CD14-positive monocyte (primary cell): ENCODE measurements around the gene ANKRD27. TPM values are rescaled to one million over a fixed set of nuclear protein-coding genes. Genes with fewer than 3 reads are reported as not detected.

ENCODE experiments used
- DNase-seq, 3 donors: peaks; one replicate each; pipeline ENCODE4 v3.0.0-alpha.2; 2011 to 2022
- H2AFZ ChIP-seq: 2 replicates; pipeline ENCODE4 v1.6.0; 2012; ENCODE audit warnings: mild to moderate bottlenecking, low read depth, low read length, inconsistent platforms; ENCODE audit not compliant: insufficient read depth, poor library complexity, severe bottlenecking
- H3K27ac ChIP-seq, 2 donors: 1 replicate in 1 of 2; 2 replicates in 1 of 2; pipeline ENCODE4 v1.5.1; 2012 to 2013; ENCODE audit warnings: low read length in 2 of 2, control low read depth in 1 of 2, inconsistent platforms in 1 of 2, low read depth in 1 of 2, mild to moderate bottlenecking in 1 of 2
- H3K27me3 ChIP-seq, 2 donors: one replicate each; pipeline versions ENCODE4 v1.6.0 to v1.6.1; 2011 to 2013; ENCODE audit warnings: low read length in 2 of 2; ENCODE audit not compliant: control insufficient read depth in 2 of 2, insufficient read depth in 2 of 2
- H3K36me3 ChIP-seq, 2 donors: replicated peaks in 1 of 2; 1 replicate in 1 of 2; 2 replicates in 1 of 2; pipeline versions ENCODE4 v1.5.1 to v1.6.1; 2012 to 2013; ENCODE audit warnings: low read length in 2 of 2, control low read depth in 1 of 2, inconsistent platforms in 1 of 2, mild to moderate bottlenecking in 1 of 2; ENCODE audit not compliant: insufficient read depth in 2 of 2, control insufficient read depth in 1 of 2
- H3K4me1 ChIP-seq, 2 donors: 1 replicate in 1 of 2; 2 replicates in 1 of 2; pipeline versions ENCODE4 v1.5.1 to v1.6.1; 2012 to 2013; ENCODE audit warnings: low read length in 2 of 2, control low read depth in 1 of 2, inconsistent platforms in 1 of 2, mild to moderate bottlenecking in 1 of 2, moderate library complexity in 1 of 2; ENCODE audit not compliant: insufficient read depth in 2 of 2, control insufficient read depth in 1 of 2
- H3K4me2 ChIP-seq: replicated peaks from 2 replicates; pipeline ENCODE3; 2012; ENCODE audit warnings: low read length, moderate library complexity, mild to moderate bottlenecking; ENCODE audit not compliant: poor library complexity, severe bottlenecking; ENCODE audit errors: extremely low read depth
- H3K4me3 ChIP-seq, 3 experiments: fragments of 200-600 bp in 1 of 3; sonication (generic) in 1 of 3; replicated peaks in 1 of 3; 1 replicate in 2 of 3; 2 replicates in 1 of 3; pipeline ENCODE4 v1.5.1; 2011 to 2013; ENCODE audit warnings: low read length in 3 of 3, mild to moderate bottlenecking in 3 of 3, control low read depth in 2 of 3, low read depth in 2 of 3, inconsistent platforms in 1 of 3, moderate library complexity in 1 of 3
- H3K79me2 ChIP-seq: 2 replicates; pipeline ENCODE4 v1.6.0; 2012; ENCODE audit warnings: mild to moderate bottlenecking, control low read depth, inconsistent platforms, low read length, moderate library complexity; ENCODE audit not compliant: insufficient read depth
- H3K9ac ChIP-seq: 2 replicates; pipeline ENCODE4 v1.6.0; 2017; ENCODE audit warnings: low read length, mild to moderate bottlenecking; ENCODE audit not compliant: insufficient read depth, poor library complexity, severe bottlenecking
- H3K9me3 ChIP-seq, 2 donors: replicated peaks in 1 of 2; 1 replicate in 1 of 2; 2 replicates in 1 of 2; pipeline versions ENCODE4 v1.5.1 to v1.6.1; 2012 to 2013; ENCODE audit warnings: low read length in 2 of 2, control low read depth in 1 of 2; ENCODE audit not compliant: control insufficient read depth in 1 of 2, insufficient read depth in 1 of 2
- H4K20me1 ChIP-seq: 2 replicates; pipeline ENCODE4 v1.6.0; 2012; ENCODE audit warnings: mild to moderate bottlenecking, low read length, control low read depth, moderate library complexity; ENCODE audit not compliant: insufficient read depth
- H3K27ac Mint-ChIP-seq, 7 donors: one replicate each; pipeline ENCODE4 v1.8.0; 2020; ENCODE audit warnings: mild to moderate bottlenecking in 7 of 7, mixed read lengths in 7 of 7, moderate library complexity in 6 of 7, inconsistent platforms in 2 of 7
- H3K27me3 Mint-ChIP-seq, 3 donors: one replicate each; pipeline ENCODE4 v1.8.0; 2021 to 2022; ENCODE audit warnings: low read depth in 3 of 3, mild to moderate bottlenecking in 3 of 3, mixed read lengths in 3 of 3, moderate library complexity in 3 of 3, inconsistent platforms in 1 of 3
- H3K36me3 Mint-ChIP-seq, 2 donors: one replicate each; pipeline ENCODE4 v1.8.0; 2020; ENCODE audit warnings: mixed read lengths in 2 of 2, inconsistent platforms in 1 of 2, mild to moderate bottlenecking in 1 of 2
- H3K4me1 Mint-ChIP-seq: one replicate; pipeline ENCODE4 v1.8.0; 2020; ENCODE audit warnings: mild to moderate bottlenecking, mixed read lengths
- H3K4me3 Mint-ChIP-seq, 2 donors: one replicate each; pipeline ENCODE4 v1.8.0; 2020; ENCODE audit warnings: mild to moderate bottlenecking in 2 of 2, mixed read lengths in 2 of 2, moderate library complexity in 1 of 2
- H3K9me3 Mint-ChIP-seq, 7 donors: one replicate each; pipeline ENCODE4 v1.8.0; 2020 to 2022; ENCODE audit warnings: mixed read lengths in 7 of 7, mild to moderate bottlenecking in 6 of 7, moderate library complexity in 6 of 7, inconsistent platforms in 2 of 7
- CTCF ChIP-seq: fragments of 200-600 bp; IDR thresholded peaks from one replicate; pipeline ENCODE4 v1.8.0; 2022; ENCODE audit warnings: antibody characterized with exemption, mild to moderate bottlenecking
- WGBS: methylation state at CpG from one replicate; pipeline ENCODE4 v1.1.5; 2013; ENCODE audit warnings: missing lambda C conversion rate; ENCODE audit not compliant: insufficient coverage; 5-methylcytosine and 5-hydroxymethylcytosine counted together
- intact Hi-C, 2 donors: fragments of 100-400 bp; cut with micrococcal nuclease; formaldehyde crosslinking; loops; one replicate each; pipeline versions ENCODE4 v1.15.0 to v1.15.1; 2023
- polyA plus RNA-seq, 3 donors: library from polyadenylated mRNA; depleted of rRNA in 1 of 3; unstranded in 2 of 3; stranded (reverse) in 1 of 3; fragments of 300-500 nt in 2 of 3; fragments of >200 nt in 1 of 3; fragmentation: Illumina TruSeq in 2 of 3; gene quantifications; 1 replicate in 2 of 3; 2 replicates in 1 of 3; pipeline ENCODE4 v1.2.3, GENCODE V29; 2012 to 2021

Gene ANKRD27
- polyA plus RNA-seq, 3 donors = 8.7 to 17.5 (median 14.5) TPM

GRCh38 chr19:32631381-32631780 is 43.6 kb downstream of the ANKRD27 start:
- no peaks in the 10 kb centered on the region for H3K9me3 ChIP-seq
- Mint-ChIP-seq H3K4me3 (no peak overlapping the region), H3K27me3 (no peaks in the 10 kb centered on the region), H3K4me1 (no peaks in the 10 kb centered on the region), H3K27ac (peak overlapping the region in 1 of 7 donors; percentile 46), H3K9me3 (peaks cover 0 to under 1% (median 0%) of the 10 kb centered on the region in 7 donors), H3K36me3 (peaks cover 63 to 84% of the 10 kb centered on the region in 2 donors)
- H3K4me2 ChIP-seq = no peak overlapping the region
- no peak overlapping the region for H3K9ac ChIP-seq
- no peak overlapping the region for H3K27ac ChIP-seq
- no peak overlapping the region for H2AFZ ChIP-seq
- H3K27me3 ChIP-seq = no peaks in the 10 kb centered on the region
- WGBS = 98% methylated on average over 8 of the region's 15 CpGs
- no peak for TF ChIP-seq CTCF
- H3K4me1 ChIP-seq = no peaks in the 10 kb centered on the region
- intact Hi-C loops = no loop called here
- H3K36me3 ChIP-seq = peaks cover 58 to 74% of the 10 kb centered on the region in 2 donors
- no peaks in the 10 kb centered on the region for H3K79me2 ChIP-seq
- H3K4me3 ChIP-seq = no peak overlapping the region
- H4K20me1 ChIP-seq = no peaks in the 10 kb centered on the region
- DNase-seq = no peak

DNA sequence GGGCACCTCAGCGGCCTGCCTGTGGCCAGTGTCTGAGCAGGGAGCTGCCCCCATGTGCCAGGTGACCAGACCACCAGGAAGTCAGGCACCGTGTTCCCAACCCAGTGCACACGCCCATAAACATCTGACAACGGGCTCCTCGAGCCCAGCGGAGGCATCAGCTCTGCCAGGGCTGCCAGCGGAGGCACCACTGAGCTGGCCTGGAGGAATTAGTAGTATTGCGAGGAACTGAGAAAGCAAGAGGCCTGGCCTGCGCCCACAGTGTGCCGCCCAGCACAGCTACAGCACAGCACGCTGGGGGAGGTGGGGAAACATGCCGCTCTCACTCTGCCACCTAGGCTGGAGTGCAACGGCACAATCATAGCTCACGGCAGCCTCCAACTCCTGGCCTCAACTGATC is 44.6 kb downstream of the ANKRD27 start:
- H3K4me1 ChIP-seq = no peaks in the 10 kb centered on the region
- 94% methylated on average over 9 of the region's 14 CpGs for WGBS
- no peak overlapping the region for H3K9ac ChIP-seq
- H3K4me2 ChIP-seq = no peak overlapping the region
- H2AFZ ChIP-seq = no peak overlapping the region
- peaks cover 60 to 83% of the 10 kb centered on the region in 2 donors for H3K36me3 Mint-ChIP-seq
- no peak overlapping the region for H3K27ac Mint-ChIP-seq
- no peaks in the 10 kb centered on the region for H3K9me3 ChIP-seq
- no peak overlapping the region for H3K4me3 Mint-ChIP-seq
- H3K27me3 Mint-ChIP-seq = no peaks in the 10 kb centered on the region
- no peaks in the 10 kb centered on the region for H3K27me3 ChIP-seq
- H3K4me1 Mint-ChIP-seq = no peaks in the 10 kb centered on the region
- peaks cover 58 to 74% of the 10 kb centered on the region in 2 donors for H3K36me3 ChIP-seq
- DNase-seq = no peak
- no peak overlapping the region for H3K27ac ChIP-seq
- H3K79me2 ChIP-seq = no peaks in the 10 kb centered on the region
- intact Hi-C loops = no loop called here
- no peak overlapping the region for H3K4me3 ChIP-seq
- no peaks in the 10 kb centered on the region for H4K20me1 ChIP-seq
- no peak for TF ChIP-seq CTCF
- H3K9me3 Mint-ChIP-seq = peaks cover 0 to 3% (median 0%) of the 10 kb centered on the region in 7 donors
